Measurements from ENCODE around the gene CD83. TPM values are rescaled to one million over a fixed set of nuclear protein-coding genes. Genes with fewer than 3 reads are reported as not detected.

CD83 gene
- total and polyA plus RNA-seq, 2 of the 8 experiments (the other 6 are each of a cell fraction or from before 2014, with no cell fraction given), result 4.6 to 8.5 TPM

GRCh38 chr6:14153228-14153627 lies 35.7 kb downstream of the CD83 start:
- FAIRE-seq (no peak), DNase-seq (ENCODE audit: low read depth in 1 of 2, low spot score in 2 of 2) (no peak)
- CTCF ChIA-PET (ENCODE audit: partially characterized antibody), result interaction anchor here (0.8 to 1.3 kb wide), 5 partner anchors 8 to 87 kb away, joined by 3 read pairs; no protein-coding TSS in a partner anchor
- Histone ChIP-seq H3K4me2 (ENCODE audit: insufficient read depth in 1 of 2, low read depth in 2 of 2, low read length in 2 of 2) (no peak overlapping the region), H2AFZ (ENCODE audit: low read length) (no peak overlapping the region), H3K9me3 (ENCODE audit: insufficient read depth in 2 of 2, low read depth in 1 of 2, low read length in 1 of 2) (peaks cover 0 to 3% of the 10 kb centered on the region in 2 experiments; a peak in 1 of 4 replicates), H3K4ac (replicated peaks; ENCODE audit: insufficient read length, low read depth, low read length) (no peak overlapping the region), H3K27ac (ENCODE audit: low read depth, low read length) (no peak overlapping the region), H3K27me3 (replicated peaks in 1 of 4; ENCODE audit: control insufficient read depth in 3 of 4, extremely low read depth in 1 of 4, insufficient read depth in 3 of 4, low read length in 3 of 4) (no peaks in the 10 kb centered on the region), H3K79me1 (ENCODE audit: low read depth, low read length) (no peaks in the 10 kb centered on the region), H3K23me2 (ENCODE audit: low read depth, low read length) (no peaks in the 10 kb centered on the region), H2BK120ac (replicated peaks; ENCODE audit: low read depth, low read length) (no peak overlapping the region), H2BK12ac (ENCODE audit: low read depth, low read length) (no peak overlapping the region), H3K23ac (ENCODE audit: insufficient read length) (no peak overlapping the region), H3K36me3 (ENCODE audit: control insufficient read depth in 2 of 4, insufficient read depth in 4 of 4, low read length in 3 of 4) (peaks cover 0 to under 1% (median 0%) of the 10 kb centered on the region in 4 experiments; a peak in 1 of 8 replicates), H3K79me2 (ENCODE audit: control insufficient read depth in 1 of 2, insufficient read depth in 2 of 2, low read length in 2 of 2) (no peaks in the 10 kb centered on the region), H4K8ac (ENCODE audit: extremely low read depth, insufficient read depth, low read length) (no peak overlapping the region), H4K91ac (replicated peaks; ENCODE audit: insufficient read length, low read length) (no peak overlapping the region), H4K20me1 (replicated peaks in 1 of 2; ENCODE audit: control insufficient read depth in 1 of 2, insufficient read depth in 2 of 2, low read length in 2 of 2) (no peaks in the 10 kb centered on the region), H3K4me1 (replicated peaks in 1 of 4; ENCODE audit: control insufficient read depth in 3 of 4, insufficient read depth in 4 of 4, low read length in 3 of 4) (no peaks in the 10 kb centered on the region), H2BK20ac (ENCODE audit: low read length) (no peak overlapping the region), H4K5ac (ENCODE audit: insufficient read length, low read depth, low read length) (no peak overlapping the region), H3K4me3 (ENCODE audit: extremely low read depth in 1 of 4, insufficient read depth in 2 of 4, low read depth in 3 of 4, low read length in 4 of 4) (no peak overlapping the region), H2BK5ac (ENCODE audit: low read depth, low read length) (no peak overlapping the region), H2AK5ac (ENCODE audit: low read depth, low read length) (no peak overlapping the region), H3K56ac (replicated peaks; ENCODE audit: insufficient read length, low read depth, low read length) (no peak overlapping the region), H3K14ac (ENCODE audit: insufficient read length) (no peak overlapping the region), H2BK15ac (ENCODE audit: low read length) (no peak overlapping the region), H3K9ac (replicated peaks in 1 of 4; ENCODE audit: extremely low read depth in 1 of 4, low read depth in 3 of 4, low read length in 3 of 4) (no peak overlapping the region), H3K18ac (ENCODE audit: extremely low read depth, low read length) (no peak overlapping the region)
- POLR2A ChIA-PET (ENCODE audit: partially characterized antibody), result no interaction called here
- 90% methylated on average over 3 of the region's 3 CpGs; no CpG with 5 or more reads in 1 of the 2 experiments for WGBS, 2 experiments (ENCODE audit: extremely low coverage in 1 of 2, insufficient coverage in 1 of 2, insufficient read length in 1 of 2, insufficient replicate concordance in 2 of 2, low coverage in 1 of 2, low lambda C conversion rate in 2 of 2, missing lambda C conversion rate in 1 of 2)
- TF ChIP-seq CHD1 (IDR thresholded peaks at IDR 0.05; ENCODE audit: low read depth, low read length) (no peak), CBX8 (IDR thresholded peaks at IDR 0.05; ENCODE audit: borderline replicate concordance, low read depth, low read length) (no peak), FOSL1 (IDR thresholded peaks at IDR 0.05; ENCODE audit: insufficient read depth, low read depth, low read length) (no peak), SUZ12 (IDR thresholded peaks at IDR 0.05; ENCODE audit: low read length) (no peak), SP1 (IDR thresholded peaks at IDR 0.05; ENCODE audit: low read depth, low read length) (no peak), TEAD4 (IDR thresholded peaks at IDR 0.05; ENCODE audit: low read depth, low read length) (no peak), TBP (IDR thresholded peaks at IDR 0.05; ENCODE audit: low read depth, low read length) (no peak)
